GM18526 (cell line): Measurements from ENCODE around the gene FAM43A.

Source experiments
- POLR2A ChIP-seq: IDR thresholded peaks from 3 replicates; pipeline ENCODE4 v1.6.1; 2011; ENCODE audit not compliant: insufficient read length; ENCODE audit errors: extremely low read depth

Gene FAM43A

DNA sequence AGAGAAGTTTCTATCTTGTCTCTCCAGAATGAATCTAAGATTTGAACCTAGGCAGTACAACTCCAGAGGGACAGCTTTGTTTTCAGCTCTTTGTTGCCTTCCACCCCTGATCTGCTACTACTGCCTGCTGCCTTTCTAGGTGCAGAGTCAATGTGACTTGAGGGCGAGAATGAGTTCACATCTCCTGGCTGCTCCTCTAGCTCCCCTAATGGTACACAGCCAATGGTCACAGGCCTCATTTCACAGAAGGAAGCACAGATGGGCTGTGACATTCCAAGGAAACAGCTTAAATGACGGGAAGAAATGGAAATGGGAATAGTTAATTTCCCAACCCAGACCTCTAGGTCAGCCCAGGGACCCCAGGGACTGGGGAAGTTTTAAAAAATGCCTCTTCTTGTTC lies 32.4 kb downstream of the FAM43A start:
- no peak for TF ChIP-seq POLR2A

DNA sequence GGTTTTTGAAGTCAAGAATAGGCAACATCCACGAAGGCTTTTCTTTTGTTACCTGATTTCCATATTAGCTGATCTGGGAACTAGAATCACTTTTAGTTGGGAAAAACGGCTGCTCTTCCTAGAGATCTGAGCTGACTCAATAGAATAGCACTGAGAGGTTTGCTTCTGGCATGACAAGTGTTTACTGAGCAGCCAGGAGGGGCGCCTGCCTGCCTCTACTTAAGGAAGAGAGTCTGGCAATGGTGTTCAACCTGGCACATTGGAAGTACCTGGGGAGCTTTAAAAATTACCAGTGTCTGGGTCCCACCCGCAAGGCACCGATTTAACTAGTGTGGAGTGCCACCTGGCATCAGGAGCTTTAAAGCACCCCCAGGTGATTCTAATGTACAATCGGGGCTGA lies 34.4 kb downstream of the FAM43A start:
- no peak for TF ChIP-seq POLR2A

DNA sequence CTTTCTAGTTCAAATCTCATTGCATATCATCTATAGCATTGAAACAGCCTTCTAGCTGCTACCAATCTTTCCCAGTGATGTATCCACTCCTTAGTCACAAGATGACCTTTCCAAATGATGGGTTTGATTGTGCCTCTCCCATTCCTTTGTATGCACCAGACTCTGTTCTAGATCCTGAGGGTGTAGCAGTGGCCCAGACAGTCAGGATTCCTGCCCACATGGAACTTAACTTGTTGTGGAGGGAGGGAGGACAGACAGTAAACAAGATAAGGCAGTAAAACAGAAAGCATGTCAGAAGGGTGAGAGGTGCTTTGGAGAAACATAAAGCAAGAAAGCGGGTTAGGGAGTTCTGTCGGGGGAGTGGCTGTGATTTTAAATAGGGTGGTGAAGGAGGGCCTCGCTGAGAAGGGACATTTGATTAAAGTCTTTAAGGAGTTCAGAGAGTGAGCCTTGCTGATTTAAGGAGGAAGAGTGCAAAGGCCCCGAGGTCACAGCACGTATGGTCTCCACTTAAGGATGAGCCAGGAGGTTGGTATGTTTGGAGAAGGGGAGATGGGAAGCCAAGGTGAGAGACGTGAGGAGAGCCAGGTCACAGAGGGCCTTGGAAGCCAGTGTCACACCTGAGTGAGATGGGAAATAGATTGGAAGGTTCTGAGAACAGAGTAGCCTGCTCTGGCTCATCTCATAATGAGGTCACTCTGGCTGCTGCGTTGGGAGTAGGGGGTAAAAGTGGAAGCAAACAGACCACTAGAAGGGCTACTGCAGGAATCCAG lies 38.3 kb downstream of the FAM43A start:
- no peak for TF ChIP-seq POLR2A

DNA sequence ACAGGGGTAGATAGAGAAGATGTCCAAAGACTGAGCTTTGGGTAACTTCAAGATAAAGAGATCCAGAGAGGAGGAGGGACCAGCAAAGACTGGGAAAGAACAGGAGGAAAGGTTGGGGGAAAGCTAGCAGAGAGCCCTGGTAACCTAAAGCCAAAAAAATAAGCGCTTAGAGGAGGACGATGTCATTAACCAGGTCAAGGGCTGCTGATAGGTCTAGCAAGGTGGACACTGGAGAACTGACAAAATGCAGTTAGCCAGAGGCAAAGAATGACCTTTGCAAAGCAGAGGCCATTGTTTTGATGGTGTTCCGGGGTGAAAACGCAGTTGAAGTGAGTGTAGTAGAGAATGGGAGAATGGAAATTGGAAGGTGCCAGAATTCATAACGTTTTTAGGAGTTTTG lies 39.7 kb downstream of the FAM43A start:
- no peak for TF ChIP-seq POLR2A

DNA sequence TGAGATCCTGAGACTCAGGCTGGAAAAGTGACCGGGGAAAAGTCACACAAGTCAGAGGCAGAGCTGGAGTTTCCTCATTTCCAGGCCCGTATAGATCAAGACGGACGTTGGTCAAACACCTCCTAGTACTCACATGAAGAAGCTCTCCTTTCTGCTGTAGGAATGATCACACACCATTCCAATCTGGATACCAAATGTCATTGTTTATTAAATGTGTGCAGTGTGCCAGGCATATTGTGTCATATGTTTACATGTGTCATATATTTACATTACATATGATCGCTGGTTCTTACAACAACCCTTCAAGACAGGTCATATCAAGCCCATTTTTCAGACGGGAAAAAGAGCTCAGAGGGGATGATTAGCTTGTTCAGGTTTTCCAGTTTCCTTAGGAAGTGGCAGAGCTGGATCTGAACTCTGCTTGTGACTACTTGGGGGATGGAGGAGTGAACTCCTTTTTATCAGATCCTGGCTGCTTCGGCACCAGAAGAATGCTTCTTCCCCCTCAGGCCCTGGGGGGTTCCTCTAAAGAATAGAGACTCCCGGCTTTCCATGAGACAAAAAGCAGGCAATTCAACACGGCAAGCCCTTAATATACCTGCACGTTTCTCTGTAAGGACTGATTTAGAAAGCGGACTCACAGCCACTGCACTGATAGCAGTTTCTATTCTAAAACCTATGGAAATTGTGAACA lies 41.9 kb downstream of the FAM43A start:
- TF ChIP-seq POLR2A, result no peak

DNA sequence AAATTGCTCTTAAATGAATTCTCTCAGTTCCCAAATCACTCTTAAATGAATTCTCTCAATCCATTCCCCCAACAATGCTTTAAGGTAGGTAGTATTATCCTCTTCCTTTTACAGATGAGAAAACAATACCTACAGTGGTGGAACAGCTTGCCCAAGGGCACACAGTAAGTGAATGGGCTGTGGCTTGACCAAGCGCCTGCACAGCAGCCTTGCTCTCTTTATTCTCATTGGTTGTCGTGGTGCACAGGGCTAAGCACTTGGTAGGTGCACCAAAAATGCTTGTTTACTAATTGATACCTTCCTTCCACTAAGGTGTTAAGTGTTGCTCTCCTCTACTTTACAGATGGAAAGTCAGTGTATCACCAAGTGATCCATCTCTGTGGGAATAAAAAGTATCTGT lies 43.3 kb downstream of the FAM43A start:
- TF ChIP-seq POLR2A, result no peak

DNA sequence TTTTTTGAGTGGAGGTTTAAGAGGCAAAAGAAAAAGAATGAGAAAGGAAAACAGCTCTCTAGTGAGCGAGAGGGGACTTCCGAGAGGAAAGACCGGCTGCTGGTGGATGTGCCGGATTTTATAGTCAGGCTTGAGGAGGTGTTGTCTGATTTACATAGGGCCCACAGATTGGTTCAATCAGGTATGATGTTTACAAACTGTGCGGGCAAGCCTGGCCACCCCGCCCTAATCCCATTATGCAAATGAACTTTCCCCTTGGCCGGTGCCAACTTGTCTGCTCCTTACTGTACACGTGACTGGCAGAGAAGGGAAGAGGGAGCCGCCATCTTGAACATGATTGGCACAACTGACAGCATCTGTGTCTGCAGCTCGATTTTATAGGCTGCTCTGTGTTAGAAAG lies 44.7 kb downstream of the FAM43A start:
- no peak for TF ChIP-seq POLR2A

DNA sequence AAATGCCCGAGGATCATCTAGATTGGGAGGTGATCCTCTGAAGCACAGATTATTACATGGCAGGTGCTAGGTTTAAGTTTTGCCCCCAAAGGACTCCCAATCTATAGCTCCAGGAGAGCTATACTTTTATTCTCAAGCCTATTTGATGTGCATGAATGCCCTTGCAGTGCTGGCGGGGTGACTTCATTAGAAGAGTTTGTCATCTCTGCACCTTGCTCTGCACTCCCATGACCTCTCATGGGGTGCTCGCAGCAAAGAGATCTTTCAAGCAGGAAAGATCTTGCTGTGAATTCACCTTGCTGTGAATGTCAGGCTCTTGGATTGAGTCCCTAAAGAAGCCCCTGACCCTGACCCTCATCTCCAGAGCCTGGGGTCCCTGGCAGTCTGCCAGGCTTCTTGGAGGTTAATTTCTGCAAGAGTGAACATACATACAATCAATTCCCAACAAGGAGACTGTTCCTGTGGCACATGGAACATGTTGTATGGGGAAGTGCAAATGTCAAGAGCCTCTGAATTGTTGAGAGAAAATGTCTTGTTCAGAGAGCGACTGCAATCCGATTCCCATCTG lies 45.9 kb downstream of the FAM43A start:
- no peak for TF ChIP-seq POLR2A

DNA sequence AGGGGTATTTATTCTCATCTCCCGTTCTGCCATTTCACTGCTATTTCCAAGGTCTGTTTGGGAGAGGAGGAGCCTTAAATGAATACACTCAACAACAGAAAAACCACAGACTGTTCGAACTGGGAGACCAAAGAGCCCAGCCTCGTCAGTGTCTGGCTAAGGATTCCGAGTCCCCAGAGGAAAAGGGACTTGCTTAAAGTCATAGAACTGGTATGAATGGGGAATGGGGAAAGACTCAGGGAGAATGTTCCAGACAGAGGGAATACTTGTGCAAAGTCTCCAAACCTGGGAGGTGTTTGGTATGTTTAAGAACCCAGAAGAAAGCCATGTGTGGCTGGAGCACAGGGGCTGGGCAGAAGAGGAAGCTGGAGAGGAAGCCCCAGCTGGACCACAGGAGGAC lies 46.9 kb downstream of the FAM43A start:
- TF ChIP-seq POLR2A, result no peak

DNA sequence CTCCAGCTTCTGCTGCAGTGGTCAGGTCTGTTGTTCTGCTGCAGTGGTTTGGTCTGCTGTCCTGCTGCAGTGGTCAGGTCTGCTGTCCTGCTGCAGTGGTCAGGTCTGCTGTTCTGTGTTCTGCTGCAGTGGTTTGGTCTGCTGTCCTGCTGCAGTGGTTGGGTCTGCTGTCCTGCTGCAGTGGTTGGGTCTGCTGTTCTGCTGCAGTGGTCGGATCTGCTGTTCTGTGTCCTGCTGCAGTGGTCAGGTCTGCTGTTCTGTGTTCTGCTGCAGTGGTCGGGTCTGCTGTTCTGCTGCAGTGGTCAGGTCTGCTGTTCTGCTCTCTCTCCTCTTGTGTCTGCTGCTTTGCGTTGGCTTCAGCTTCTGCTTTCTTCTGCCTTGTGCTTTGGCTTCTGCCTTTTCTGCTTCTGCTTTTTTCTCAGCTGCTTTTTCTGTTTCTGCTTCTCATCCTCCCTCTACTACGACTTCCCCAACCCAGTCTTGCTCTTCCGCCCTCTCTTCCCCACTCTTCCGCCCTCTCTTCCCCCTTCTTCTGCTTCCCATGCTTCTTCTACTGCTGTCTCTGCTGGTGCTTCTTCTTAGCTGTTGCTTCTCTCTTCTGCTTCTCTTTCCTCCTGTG lies 50.7 kb downstream of the FAM43A start:
- no peak for TF ChIP-seq POLR2A

DNA sequence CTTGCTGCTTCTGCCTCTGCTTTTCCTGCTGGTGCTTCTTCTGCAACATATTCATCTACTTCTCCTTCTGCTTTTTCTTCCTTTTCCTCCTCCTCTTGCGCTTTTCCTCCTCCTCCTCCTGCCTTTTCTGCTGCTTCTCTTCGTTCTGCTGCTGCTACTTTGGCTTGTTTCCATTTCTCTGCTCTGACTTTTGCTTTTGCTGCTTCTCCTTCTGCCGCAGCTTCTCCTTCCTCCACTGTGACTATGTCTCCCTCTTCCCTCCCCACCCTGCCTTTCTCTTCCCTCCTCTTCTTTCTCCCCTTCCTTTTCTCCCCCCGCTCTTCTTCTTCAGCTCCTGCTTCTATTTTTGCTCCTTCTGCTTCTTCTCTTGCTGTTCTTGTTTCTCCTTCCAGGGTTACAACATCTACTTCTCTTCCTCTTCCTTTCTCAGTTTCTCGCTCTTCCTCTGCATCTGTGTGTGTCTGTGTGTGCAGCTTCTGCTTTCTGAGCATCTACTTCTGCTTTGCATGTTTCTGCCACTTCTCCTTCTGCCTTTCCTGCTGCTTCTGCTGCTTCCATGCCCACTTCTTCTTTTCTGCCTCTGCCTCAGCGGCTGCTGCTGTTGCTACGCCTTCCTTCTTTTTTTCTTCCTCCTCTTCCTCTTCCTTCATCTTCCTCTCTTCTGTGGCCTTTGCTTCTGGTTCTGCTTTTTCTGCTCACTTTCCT lies 51.4 kb downstream of the FAM43A start:
- TF ChIP-seq POLR2A, result no peak
